ENCODE measurements around the gene SHPK.

DNA sequence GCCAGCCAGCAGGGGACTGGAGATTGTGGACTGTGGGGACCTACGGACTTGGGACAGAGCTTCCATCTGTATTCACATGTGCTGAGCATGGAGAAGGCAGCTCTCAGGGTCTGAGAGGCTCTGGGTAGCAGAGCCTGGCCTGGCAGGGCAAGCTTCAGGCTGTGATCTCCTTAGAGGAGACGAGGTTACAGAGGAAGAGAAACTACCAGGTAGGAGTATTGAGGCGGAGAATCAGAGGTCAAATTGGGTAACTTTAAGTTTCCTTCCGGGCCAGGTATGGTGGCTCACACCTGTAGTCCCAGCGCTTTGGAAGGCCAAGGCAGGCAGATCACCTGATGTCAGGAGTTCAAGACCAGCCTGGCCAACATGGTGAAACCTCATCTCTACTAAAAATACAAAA, 9.3 kb upstream of the SHPK start:
- TF ChIP-seq POLR2A (IDR thresholded peaks at IDR 0.05; ENCODE audit: low read length) = no peak
- TF ChIP-seq, protein P1, sequence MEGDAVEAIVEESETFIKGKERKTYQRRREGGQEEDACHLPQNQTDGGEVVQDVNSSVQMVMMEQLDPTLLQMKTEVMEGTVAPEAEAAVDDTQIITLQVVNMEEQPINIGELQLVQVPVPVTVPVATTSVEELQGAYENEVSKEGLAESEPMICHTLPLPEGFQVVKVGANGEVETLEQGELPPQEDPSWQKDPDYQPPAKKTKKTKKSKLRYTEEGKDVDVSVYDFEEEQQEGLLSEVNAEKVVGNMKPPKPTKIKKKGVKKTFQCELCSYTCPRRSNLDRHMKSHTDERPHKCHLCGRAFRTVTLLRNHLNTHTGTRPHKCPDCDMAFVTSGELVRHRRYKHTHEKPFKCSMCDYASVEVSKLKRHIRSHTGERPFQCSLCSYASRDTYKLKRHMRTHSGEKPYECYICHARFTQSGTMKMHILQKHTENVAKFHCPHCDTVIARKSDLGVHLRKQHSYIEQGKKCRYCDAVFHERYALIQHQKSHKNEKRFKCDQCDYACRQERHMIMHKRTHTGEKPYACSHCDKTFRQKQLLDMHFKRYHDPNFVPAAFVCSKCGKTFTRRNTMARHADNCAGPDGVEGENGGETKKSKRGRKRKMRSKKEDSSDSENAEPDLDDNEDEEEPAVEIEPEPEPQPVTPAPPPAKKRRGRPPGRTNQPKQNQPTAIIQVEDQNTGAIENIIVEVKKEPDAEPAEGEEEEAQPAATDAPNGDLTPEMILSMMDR (IDR thresholded peaks at IDR 0.05) = no peak
- no peak for TF ChIP-seq POLR2AphosphoS2 (conservative IDR thresholded peaks at IDR 0.05; ENCODE audit: low read length)
- TF ChIP-seq ZFP36 (IDR thresholded peaks at IDR 0.05; ENCODE audit: borderline replicate concordance, partially characterized antibody) = no peak
- no peak for TF ChIP-seq SMC3 (IDR thresholded peaks at IDR 0.05)
- TF ChIP-seq CHD2 (IDR thresholded peaks at IDR 0.05; ENCODE audit: low read length, partially characterized antibody) = no peak

Data from A549 (cell line).